Measurements from ENCODE around the gene TIMM9. TPM values are rescaled to one million over a fixed set of nuclear protein-coding genes. Genes with fewer than 3 reads are reported as not detected.
"Not testable (repeated sequence)": the region's sequence is repeated elsewhere in the genome, so short reads cannot be mapped to it uniquely, and the experiment has no call there.

The TIMM9 gene, protein sequence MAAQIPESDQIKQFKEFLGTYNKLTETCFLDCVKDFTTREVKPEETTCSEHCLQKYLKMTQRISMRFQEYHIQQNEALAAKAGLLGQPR
- total RNA-seq = 33.8 TPM

DNA sequence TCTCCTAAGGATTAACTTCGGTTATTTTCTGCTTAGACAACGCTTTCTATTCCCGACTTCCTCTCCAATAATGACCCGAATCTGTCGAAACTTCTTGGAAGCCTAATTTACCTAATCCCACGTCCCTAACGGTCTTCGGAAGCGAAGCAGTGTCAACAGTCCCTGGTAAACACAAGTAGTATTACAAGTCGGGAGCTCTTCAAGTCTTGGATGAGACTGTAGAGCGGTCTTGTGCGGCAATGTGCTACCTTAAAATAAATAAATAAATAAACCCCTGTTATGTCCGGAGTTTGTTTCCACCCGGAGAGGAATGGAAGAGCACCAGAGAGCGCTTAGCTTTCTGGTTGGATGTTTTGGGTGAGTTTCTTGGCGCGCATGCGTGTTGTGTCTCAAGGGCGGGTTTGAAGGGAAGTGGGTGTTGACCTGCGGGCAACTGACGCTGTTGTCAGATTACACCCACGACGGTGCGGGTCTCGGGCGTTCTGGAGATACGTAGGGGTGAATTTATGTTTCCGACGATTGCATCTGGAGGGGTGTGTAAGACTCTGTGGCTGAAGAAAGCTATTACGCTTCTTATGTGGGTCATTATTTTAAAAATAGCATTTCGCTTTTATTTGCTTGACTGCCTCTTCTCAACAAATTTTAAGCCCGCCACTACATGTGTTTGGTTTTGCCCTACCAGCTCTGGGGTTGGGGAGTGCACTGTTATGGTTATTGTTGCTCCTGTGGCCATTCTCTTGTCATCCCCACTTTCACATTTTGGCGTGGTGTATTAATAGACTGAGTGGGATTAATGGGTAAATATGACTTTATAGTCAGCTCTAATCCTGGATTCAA lies at the start of gene TIMM9, which contains the start of gene KIAA0586:
Gene TIMM9 (minus strand): TSS at position 251 of the 837 bp plus-strand sequence. CDS start 15,586 bp downstream, outside the sequence.
Gene KIAA0586 (plus strand): TSS at position 439 of the 837 bp plus-strand sequence. CDS start 546 bp downstream, outside the sequence.
- ATAC-seq = peak; percentile 99

DNA sequence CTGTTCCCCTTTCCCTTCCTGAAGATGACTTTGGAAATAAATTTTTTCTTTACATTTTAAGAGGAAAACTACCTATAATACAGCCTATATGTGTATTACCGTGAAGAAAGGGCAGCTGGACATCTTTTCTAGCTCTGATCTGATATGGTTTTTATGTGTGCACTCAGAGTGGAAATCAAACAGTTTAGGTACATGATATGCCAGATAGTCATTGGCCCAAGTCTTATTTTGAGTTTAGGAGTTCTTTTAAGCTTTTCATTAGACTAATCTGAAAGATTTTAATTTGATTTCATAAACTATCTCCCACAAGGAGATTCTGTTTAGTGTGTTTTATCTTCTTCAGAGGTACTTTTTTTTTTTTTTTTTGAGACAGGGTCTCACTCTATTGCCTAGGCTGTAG lies 49.0 kb upstream of the TIMM9 start:
- ATAC-seq = no peak

DNA sequence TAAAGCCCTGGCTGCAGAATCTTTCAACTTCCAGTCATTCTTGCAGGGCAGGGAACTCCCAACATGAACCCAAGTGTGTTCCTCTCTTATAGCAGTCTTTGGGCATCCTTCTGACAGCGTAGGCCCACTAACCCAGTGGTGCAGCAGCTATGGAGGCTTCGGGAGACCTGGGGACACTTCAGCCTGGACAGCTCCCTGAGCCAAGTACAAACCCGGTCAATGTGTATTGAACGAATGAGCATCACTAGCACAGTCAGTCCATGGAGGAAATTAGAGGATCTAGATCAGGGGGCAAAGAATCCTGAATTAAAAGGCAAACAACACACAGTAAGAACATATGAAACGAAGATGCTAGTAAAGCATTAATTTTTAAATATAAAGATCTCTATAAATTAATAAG lies 42.0 kb upstream of the TIMM9 start:
- ATAC-seq = no peak

DNA sequence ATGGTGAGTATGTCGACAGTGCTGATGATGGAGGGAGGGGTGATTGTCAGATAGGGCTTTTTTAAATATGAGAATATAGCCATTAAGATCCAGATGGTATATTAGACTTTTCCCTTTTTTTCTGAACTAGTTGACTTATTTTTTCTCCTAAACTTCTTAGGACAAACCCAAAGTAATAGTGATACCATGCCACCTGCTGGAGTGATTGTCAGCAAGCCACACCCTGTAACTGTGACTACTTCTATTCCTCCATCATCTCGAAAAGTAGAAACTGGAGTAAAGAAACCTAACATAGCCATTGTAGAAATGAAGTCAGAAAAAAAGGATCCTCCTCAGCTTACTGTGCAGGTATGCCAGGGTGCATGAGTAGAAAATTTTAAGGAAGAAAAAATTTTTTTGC lies 40.2 kb upstream of the TIMM9 start:
- ATAC-seq = no peak

DNA sequence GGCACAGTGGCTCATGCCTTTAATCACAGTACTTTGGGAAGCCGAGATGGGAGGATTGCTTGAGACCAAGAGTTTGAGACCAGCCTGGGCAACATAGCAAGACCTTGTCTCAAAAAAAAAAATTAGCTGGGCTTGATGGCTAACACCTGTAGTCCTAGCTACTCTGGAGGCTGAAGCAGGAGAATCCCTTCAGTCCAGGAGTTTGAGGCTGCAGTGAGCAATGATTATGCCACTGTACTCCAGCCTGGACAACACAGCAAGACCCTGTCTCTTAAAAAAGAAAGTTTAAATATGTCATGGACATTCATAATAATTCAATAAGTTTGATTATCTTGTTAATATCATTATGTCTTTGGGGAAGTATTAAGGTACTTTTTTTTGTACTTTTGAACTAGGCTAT lies 39.1 kb upstream of the TIMM9 start:
- no peak for ATAC-seq

DNA sequence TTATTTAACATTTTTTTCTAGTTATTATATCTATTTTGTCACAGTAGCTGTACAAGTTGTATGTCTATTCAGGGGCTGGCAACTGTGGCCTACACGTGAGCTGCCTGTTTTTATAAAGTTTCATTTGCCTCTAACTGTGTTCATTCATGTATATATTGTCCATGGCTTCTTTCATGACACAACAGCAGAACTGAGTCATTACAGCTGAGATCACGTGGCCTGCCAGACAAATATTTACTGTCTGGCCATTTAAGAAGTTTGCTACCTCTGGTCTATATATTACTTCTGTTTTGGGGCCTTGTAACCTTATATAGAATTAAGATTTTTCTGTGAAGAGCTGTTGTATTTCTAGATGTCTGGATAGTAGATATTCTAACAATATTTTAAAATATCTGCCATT lies 38.1 kb upstream of the TIMM9 start:
- no peak for ATAC-seq

DNA sequence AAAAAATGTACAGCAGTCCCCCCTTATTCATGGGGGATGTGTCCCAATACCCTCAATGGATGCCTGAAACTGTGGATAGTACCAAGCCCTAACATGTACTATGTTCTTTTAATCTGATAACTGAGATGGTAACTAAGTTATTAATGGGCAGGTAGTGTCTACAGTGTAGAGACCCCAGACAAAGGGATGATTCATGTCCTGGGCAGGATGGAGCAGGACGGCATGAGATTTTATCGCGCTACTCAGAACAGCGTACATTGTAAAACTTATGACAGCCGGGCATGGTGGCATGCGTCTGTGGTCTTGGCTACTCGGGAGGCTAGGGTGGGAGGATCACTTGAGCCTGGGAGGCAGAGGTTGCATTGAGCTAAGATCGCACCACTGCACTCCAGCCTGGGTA lies 37.3 kb upstream of the TIMM9 start:
- ATAC-seq = no peak

DNA sequence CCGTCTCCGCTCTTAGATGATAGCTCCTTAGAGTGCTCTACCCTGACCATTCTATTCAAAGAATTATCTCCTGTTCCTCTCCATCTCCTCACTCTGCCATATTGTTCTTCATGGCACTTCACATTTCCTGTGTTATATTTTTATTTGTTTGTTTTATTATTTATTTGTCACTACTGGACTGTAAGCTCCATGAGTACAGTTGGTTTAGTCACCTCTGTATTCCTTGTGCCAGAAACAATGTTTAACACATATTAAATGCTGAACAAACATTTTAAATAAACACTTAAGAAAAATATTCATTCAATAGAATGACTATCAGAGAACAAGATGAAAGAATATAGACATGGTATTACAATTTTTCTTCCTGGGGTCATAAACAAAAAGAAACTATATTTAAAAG lies 35.8 kb upstream of the TIMM9 start:
- no peak for ATAC-seq

DNA sequence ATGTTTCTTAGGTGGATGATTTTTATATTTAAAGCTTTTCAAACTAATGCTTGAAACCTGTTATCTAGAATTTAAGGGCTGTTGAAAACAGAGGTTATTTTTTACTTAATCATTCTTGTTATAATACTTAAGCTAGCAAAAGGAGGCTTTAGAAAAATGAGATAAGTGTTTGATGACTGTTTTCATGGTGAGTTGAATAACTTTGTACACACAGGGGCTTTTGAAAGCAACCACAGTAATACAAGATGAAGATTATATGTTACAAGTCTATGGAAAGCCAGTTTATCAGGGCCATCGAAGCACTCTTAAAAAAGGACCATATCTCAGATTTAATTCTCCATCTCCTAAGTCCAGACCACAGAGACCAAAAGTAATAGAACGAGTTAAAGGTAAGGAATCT lies 33.4 kb upstream of the TIMM9 start:
- no peak for ATAC-seq

DNA sequence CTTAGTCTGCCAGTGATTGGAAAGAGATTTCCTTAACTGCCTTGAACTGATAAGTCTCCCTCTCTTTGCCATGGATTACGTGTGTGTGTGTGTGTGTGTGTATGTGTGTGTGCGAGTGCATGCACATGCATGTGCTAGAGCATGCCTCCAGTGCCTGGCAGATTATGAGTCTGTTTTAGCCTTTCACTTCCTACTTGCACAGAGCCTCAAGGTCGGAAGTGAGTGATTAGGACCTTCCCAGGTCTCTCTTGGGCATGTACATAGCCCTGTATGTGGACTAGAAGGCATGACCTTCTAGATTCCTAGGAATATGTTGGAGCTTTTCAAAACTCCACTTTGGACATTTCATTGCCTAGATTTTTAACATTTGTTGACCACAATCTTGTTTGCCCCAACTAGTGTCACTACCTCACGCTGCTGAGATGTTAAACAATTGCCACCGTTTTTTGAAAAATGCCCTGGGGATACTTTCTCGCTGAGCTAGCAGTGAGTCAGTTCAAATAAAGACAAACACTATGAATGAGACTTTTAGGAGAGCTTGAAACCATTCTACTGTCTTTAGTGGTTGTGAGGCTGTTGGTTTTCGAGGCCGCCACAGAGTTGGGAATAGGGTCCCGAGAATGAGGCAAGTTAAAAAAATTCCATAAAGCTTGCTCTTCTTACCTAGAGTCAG lies 28.4 kb upstream of the TIMM9 start:
- peak; percentile 81 for ATAC-seq

DNA sequence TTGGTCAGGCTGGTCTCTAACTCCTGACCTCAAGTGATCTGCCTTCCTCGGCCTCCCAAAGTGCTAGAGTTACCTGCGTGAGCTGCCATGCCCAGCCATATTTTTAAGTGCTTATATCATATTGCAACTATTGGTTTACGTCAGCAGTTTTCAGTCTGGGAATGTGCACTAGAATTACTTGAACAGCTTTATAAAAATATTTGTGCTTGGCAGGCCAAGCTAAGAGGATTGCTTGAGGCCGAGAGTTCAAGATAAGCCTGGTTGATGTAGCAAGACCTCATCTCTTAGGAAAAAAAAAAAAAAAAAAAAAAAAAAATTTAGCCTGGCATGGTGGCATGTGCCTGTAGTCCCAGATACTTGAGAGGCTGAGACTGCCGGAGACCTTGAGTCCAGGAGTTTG lies 17.3 kb upstream of the TIMM9 start:
- ATAC-seq = no peak

DNA sequence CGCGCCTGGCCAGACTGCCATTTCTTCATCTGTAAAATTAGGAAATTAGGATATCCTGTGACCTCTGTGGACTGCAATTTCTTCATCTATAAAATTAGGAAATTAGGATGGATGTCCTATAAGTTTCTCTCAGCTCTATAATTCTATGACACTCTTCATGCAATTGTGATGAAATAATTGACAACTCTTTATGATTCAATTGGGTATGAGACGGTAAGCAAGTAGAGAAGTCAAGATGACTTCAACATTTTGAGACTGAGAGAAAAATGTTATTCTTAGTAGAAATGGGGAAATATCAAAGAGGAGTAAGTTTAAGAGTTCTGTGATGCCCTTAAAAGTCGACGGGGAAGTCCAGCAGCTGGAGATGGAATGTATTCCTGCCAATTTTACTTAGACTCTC lies 12.1 kb upstream of the TIMM9 start:
- no peak for ATAC-seq

DNA sequence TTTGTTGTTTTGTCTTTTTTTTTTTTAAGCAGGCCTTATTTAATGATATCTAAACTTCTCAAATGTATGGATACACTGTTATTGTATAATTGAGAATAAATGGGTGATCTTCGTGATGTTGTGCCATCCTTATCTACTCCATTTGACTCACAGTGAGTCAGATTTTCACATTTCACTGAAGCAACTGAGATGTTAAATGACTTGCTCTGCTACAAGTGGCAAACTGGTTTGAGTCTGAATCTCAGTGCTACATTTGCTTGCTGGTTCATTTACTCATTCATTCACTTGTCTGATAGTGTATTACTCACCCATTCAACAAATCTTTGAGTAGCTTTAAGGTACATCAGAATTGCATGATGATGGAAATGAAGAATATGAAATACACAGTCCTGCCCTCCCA lies 2.8 kb upstream of the TIMM9 start:
- ATAC-seq = peak; percentile 25

DNA sequence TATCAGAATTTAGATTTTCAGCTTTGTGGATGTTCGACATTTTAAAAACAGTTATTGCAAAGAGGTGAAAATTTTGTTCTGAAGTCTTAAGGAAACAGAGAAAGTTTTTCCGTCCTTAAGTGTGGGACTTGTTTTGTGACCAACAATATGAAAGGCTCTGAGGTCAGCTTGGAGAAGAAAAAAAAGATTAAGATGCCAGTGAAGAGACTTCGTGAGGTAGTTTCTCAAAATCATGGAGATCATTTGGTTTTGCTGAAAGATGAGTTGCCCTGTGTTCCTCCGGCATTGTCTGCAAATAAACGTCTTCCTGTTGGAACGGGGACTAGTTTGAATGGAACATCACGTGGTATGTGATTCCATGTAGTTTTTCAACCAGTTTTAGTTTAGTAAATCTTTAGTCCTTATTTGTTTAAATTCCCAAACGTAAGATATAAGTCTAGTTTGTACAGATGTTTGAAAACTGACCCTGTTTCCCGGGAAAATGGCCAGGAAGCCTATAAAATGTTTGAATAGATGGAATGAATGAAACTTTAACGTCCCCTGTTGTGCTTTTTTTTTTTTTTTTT lies 870 bp upstream of the TIMM9 start:
- ATAC-seq = no peak

DNA sequence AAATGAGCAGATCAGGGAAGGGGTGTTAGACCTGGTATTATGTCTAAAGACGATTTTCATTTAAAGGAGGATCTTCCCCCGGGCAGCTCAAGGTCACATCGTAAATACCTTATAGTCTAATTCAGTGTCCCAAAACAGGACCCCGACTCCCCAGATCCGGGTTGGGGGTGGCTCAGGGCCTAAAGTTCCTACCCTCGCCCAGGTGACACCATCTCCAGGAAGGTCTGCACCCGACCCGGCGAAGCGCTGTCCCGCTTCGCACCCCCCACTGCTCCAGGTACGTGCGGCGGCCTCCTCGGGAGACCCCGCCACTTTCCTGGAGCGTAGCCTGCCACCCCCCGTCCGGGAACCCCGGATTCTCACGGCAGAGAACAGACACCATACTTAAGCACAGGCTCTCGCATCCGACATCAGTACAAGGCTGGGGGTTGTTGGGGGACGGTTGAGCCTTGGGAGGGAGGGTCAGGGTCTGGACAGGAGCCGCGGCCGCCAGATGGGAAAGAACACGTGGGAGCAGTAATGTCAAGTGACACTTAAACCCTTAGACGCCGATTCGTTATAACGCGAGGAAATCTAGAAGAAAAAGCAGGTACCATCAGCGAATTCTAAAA lies 556 bp downstream of the TIMM9 start:
- peak; percentile 54 for ATAC-seq

DNA sequence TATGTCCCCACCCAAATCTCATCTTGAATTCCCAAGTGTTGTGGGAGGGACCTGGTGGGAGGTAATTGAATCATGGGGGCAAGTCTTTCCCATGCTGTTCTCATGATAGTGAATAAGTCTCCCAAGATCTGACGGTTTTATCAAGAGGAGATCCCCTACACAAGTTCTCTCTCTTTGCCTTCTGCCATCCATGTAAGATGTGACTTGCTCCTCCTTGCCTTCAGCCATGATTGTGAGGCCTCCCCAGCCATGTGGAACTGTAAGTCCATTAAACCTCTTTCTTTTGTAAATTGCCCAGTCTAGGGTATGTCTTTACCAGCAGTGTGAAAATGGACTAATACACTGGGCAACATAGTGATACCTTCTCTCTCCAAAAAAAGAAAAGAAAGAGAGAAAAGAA lies 10.4 kb downstream of the TIMM9 start:
- ATAC-seq = not testable (repeated sequence)

DNA sequence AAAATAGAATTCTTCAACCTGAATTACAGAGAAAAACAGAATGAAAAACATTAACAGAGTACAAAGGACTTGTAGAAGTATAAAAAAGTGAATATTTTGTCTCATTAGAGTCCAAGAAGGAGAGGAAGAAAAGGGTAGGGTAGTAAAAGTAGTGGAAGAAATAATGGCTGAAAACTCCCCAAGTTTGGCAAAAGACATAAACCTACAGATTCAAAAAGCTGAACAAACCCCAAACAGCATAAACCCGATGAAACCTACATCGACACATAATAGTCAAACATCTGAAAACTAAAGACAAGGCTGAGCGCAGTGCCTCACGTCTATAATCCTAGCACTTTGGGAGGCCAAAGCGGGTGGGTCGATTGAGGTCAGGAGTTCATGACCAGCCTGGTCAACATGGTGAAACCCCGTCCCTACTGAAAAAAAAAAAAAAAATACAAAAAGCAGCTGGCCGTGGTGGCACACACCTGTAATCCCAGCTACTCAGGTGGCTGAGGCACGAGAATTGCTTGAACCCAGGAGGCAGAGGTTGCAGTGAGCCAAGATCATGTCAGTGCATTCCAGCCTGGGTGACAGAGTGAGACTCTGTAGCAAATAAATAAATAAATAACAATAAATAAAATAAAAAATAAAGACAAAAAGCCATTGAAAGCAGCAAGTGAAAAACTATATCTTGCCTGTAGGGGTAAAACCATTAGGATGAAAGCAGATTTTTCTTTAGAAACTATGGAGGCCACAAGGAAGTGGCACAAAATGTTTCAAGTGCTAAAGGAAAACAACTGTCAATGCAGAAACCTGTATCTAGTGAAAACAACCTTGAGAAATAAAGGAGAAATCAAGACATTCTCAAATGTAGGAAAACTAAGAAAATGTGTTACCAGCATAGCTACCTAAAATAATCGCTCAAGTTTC lies 11.4 kb downstream of the TIMM9 start:
- ATAC-seq = no peak

DNA sequence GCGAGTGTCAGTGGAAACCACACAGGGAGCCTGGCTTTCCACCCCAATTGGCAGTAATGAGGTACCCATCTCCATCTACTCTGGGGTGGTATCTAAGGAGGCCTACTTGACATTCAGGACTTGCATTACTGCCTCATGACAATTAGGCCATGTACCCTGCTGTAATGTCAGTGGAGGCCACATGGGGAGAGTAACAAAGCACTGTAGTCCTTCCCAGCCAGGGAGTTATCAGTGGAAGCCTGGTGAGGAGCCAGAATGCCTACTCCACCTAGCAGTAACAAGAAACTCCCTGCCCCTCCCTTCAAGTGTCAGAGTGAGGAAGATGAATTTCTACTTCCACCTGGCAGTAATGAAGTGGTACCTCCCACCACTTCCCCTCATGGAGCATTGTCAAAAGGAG lies 12.5 kb downstream of the TIMM9 start:
- ATAC-seq = peak; percentile 33

DNA sequence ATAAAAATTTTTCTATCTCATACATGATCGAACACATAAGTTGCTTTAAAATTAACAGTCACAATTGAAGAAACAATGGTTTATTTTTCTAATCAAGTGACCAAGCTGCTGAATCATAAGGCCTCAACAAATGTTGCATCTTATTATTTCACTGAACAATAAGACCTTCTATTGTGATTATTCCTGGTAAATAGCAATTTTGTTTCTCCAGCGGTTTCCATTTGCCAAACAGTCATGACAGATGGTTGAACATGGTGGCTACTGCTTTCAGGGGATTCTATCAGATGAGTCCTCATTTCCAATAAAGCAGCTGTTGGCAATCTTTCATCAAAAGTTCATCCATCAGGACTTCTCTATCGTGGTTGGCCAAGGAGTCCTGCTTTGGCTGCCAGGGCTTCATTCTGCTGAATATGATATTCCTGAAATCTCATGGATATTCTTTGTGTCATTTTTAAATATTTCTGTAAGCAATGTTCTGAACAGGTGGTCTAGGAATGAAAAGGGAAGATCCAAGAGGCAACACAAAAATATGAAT lies 18.6 kb downstream of the TIMM9 start:
- ATAC-seq = no peak

DNA sequence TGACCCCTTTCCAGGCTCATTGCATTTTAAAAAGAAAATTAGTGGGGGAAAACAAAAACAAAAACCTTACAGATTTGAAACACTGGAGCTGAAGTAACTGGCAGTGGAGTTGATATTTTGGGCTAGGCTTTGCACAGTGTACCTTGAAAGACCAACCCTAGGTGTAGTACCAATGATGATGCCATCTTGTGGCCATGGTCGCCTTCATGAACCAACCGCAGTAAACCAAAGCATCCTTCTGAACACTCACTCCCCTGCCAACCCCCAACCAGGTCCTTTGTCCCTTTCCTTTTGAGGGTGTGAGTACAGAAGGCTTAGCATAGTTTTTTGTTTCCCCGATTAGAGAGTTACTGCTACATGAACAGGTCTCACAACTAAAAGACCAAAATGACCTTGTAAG lies 25.7 kb downstream of the TIMM9 start:
- ATAC-seq = no peak

DNA sequence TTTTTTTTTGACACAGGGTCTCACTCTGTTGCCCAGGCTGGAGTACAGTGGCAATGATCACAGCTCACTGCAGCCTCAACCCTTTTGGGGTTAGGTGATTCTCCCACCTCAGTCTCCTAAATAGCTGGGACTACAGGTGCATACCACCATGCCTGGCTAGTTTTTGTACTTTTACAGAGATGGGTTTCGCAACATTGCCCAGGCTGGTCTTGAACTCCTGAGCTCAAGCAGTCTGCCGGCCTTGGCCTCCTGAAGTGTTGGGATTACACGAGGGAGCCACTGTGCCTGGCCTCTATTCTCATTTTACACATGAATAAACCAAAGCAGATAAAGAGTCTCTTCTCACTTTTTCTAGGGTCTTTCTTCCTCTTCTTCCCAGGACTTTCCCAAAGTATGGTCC lies 28.4 kb downstream of the TIMM9 start:
- ATAC-seq = no peak

DNA sequence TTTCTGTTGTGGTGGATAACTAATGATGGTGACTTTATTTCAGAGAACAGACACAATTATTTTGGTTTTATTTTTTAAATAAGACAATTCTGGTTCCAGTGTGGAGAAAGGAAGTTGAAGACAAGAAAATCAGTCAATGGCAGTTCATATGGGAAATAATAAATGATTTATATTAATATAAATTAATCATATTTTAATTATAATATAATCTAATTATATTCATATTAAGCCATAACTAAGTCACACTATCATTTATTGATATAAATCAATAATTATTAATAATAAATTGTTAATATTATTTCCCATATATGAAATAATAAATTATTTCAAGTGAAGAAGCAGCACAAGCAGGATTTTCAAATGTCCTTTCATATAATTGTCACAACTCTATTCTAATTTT lies 28.8 kb downstream of the TIMM9 start:
- ATAC-seq = no peak
